Forelimb muscle (tissue), 1 donor: ENCODE data around the gene PARD3B. TPM values are rescaled to one million over a fixed set of nuclear protein-coding genes. Genes with fewer than 3 reads are reported as not detected.

Source experiments
- DNase-seq: peaks from one replicate; pipeline ENCODE4 v3.0.0-alpha.2; 2013; ENCODE audit warnings: low read depth
- polyA plus RNA-seq: library from polyadenylated mRNA; unstranded; fragments of 120-200 nt; gene quantifications from one replicate; pipeline ENCODE4 v1.2.1, GENCODE V29; 2013; ENCODE audit not compliant: insufficient read length

Gene PARD3B
- polyA plus RNA-seq, 1 donor, result 6.8 TPM

DNA sequence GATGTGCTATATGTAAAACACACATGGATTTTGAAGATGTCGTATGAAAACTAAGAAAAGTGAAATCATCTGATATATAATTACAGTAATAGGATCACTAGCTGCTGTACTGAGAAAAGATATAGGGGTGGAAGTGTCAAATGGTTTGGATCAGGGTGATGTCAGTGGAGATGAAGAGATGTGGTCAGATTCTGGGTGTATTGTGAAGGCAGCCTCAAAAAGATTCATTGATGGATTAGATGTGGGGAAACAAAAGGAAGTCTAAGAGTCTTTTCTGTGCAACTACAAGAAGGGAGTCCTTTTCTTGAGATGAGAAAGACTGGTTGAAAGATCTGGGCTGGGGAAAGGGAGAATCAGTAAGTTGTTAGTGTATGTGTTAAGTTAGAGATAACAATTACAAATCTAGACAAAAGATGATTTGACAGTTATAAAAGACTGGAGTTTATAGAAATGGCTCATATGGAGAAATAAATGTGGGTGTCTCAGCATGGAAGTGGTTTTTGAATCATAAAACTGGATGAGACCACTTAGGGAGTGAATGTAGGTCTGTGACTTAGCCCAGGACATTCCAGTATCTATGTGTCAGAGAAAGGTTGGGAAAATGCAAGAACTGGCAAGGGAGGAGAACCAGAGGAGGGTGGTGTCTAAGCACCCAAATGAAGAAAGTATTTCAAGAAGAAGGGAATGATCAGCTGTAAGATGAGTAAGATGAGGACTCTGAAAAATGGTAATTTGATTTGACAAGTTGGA, 347.4 kb downstream of the PARD3B start:
- no peak for DNase-seq

DNA sequence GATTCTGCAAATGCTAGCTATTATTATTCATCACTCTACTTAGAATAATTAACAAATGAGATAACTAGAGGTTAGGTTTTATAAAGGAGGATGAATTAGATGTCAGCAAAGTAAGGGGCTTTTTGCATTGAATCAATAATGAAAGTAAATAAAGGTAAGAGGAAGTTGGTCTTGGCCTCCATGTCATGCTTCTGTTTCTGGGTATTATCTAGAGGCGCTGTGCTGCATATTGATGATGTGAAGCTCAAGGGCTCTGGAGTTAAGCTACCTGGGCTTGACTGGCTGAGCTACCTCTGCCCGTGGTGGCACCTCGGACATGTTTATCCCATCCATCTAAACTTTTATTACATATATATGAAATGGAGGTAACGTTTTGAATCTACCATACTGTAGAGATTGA, 350.9 kb downstream of the PARD3B start:
- DNase-seq, result no peak

GRCh38 chr2:204897561-204897960, 352.3 kb downstream of the PARD3B start:
- DNase-seq, result no peak

- DNase-seq, result no peak
Observed at GRCh38 chr2:204898928-204899640, 353.8 kb downstream of the PARD3B start.

DNA sequence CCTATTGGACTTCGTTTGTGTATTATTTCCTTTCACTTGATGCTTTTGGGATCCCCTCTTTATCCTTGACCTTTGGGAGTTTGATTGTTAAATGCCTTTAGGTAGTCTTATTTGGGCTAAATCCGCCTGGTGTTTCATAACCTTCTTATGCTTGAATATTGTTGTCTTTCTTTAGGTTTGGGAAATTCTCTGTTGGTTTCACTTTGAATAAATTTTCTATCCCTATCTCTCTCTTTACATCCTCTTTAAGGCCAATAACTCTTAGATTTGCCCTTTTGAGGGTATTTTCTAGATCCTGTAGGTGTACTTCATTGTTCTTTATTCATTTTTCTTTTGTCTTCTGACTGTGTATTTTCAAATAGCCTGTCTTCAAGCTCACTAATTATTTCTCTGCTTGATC, 354.7 kb downstream of the PARD3B start:
- DNase-seq, result no peak

- no peak for DNase-seq
Observed at GRCh38 chr2:204900487-204900886, 355.2 kb downstream of the PARD3B start.

GRCh38 chr2:204900910-204901309, 355.6 kb downstream of the PARD3B start:
- DNase-seq, result no peak

DNA sequence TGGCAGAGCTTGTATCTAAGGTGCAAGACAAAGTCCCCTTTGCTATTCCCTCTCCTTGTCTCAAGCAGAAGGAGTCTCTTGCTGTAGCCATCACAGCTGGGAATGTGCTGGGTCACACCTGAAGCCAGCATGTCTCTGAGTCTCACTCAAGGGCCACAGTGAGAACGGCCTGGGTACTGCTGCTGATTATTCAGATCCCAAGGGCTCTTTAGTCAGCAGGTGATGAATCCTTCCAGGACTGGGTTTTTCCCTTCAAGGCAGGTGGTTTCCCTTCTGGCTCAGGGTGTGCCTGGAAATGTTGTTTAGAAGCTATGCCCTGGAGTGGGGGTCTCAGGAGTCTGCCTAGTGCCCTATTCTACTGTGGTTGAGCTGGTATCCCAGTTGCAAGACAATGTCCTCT, 356.3 kb downstream of the PARD3B start:
- DNase-seq, result no peak

DNA sequence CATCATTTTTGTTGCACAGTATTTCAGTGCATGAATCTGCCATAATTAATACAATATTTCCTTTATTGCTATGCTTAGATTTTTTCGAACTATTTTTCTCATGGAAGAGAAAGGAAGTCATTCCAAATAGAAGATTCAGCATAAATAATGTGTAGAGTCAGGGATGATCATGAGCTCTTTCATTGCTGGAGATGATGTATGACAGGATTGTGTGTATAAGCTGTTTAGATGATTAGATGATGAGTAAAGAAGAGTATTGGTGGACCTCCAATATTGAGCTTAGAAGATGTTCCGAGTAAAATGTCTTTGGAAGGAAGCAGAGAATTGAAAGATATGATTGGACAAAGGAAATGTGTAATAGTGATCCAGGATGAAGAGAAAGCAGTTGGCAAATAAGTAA, 364.5 kb downstream of the PARD3B start:
- DNase-seq, result no peak

DNA sequence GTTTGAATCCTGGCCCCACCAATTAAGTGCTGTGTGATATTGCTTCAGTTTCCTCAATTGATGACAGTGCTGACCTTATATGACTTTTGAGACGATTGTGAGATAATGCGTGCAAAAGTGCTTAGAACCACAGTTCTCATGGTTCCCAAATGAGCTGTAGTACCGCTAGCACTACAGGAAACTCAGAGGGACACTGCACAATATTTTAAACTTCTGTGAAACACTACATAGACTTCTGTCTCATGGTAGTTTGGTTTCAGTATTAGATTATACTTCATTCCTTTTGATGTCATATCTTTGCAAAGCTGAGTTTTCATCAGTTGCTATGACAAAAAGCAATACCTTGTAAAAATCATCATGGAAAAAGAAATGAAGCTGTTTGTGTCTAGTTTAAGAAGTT, 368.0 kb downstream of the PARD3B start:
- no peak for DNase-seq

GRCh38 chr2:204913854-204914464, 368.7 kb downstream of the PARD3B start:
- no peak for DNase-seq

GRCh38 chr2:204914708-204915107, 369.4 kb downstream of the PARD3B start:
- no peak for DNase-seq

DNA sequence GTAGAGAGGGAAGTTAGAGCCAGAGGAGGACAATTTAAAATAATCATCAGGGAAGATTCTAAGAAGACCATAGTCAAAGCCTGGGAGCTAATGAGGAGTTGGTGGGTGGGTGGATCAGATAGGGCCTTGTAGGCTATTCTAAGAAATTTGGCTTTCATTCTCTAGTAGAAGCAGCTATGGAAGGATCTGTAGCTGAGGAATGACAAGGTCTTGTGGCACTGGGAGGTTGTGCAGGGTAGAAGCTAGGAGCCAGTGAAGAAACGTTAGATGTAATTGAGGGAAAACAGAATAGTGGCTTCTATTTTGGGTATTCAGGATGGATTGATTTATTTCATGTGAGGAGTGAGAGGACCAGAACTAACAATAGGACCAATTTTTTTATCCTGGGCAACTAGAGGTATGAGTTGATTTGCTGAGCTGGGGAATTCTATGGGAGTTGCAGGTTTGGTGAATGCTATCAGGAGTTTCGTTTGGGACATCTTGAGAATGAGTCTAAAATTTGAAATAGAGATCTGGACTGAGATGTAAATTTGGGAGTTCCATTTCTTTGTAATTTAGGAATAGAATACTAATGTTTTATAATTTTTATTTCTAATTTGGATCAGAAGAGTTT, 371.9 kb downstream of the PARD3B start:
- no peak for DNase-seq

- DNase-seq, result no peak
Observed at GRCh38 chr2:204920776-204921175, 375.5 kb downstream of the PARD3B start.

GRCh38 chr2:204923957-204924356, 378.7 kb downstream of the PARD3B start:
- DNase-seq, result no peak

DNA sequence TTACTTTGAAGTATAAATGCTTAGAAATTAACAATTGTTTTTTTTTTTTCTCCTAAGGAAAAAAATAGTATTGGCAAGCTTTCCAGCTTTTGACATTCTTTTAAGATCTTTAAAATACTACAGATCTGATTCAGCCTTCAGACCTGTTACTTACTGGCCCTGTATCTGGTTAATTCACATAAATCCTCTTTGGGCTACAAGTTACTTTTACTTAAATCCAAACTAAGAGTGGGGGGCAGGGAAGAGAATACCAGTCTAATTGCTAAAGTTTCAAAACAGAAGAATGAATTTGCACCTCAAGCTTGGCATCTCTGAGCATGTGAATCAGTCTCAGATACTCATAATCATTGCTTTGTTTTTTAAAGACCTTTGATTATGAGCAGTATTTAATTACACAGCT, 386.3 kb downstream of the PARD3B start:
- no peak for DNase-seq

DNA sequence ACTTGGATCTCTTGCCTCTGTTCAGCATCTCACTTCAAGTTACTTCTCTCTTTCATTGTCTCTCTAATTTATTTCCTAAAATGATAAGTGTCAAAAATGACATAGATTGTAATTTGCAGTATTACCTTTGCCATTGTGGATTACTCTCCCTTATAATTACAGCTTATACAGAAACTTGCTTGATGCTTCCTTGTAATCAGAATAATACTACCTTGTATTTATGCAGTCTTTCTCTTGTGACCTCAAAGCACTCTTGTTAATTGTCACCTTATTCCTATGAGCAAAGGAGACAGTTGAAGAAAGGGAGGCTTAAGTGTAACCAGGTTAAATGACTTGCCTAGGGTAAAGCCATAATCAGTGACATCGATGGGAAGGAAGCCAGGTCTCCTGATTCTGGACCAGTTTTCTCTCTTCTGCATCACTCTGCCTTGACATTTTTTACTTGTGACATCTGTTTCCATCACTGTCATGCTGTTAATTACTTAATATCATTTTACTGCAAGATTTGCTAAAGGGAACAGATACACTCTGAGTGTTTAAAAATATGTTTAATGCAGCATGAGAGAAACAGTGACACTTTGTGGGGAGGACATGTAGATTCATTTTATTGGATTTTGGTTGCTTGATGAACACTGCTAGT, 388.6 kb downstream of the PARD3B start:
- no peak for DNase-seq

DNA sequence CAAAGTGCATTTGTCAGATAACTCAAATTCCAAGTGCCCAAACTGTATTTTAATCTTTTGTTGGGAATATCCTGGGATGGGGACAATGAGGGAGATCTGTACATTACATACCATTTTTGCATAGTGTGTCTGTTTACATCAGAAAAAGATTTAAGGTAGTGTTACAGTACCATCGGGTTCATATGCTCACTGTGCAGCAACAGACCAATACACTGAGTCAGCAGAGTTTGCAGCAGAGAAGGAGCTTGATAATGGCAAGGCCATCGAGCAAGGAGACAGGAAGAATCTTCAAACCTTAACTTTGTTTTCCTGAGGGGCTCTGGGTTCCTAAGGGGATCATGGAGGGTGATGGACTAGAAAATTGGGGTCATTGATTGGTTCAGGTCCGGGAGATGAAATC, 399.7 kb downstream of the PARD3B start:
- DNase-seq, result no peak

- no peak for DNase-seq
Observed at GRCh38 chr2:204945376-204945775, 400.1 kb downstream of the PARD3B start.

DNA sequence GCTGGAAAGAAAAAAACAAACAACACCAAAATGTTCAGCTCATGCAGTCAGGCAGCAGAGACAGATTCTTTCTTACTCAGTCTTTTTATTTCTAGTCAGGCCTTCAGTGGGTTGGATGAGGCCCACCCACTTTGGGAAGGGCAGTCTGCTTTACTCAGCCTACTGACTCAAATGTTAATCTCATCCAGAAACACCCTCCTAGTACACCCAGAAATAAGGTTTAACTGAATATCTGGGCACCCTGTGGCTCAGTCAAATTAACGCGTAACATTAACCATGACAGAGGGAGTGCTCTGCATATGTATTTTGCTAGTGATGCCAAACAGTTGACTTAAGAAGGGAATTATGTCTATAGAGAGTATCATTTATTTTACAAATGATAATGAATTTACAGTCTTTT, 401.6 kb downstream of the PARD3B start:
- no peak for DNase-seq

- no peak for DNase-seq
Observed at GRCh38 chr2:204947405-204947804, 402.1 kb downstream of the PARD3B start.
